Measurements from ENCODE around the gene SLC2A8.

DNA sequence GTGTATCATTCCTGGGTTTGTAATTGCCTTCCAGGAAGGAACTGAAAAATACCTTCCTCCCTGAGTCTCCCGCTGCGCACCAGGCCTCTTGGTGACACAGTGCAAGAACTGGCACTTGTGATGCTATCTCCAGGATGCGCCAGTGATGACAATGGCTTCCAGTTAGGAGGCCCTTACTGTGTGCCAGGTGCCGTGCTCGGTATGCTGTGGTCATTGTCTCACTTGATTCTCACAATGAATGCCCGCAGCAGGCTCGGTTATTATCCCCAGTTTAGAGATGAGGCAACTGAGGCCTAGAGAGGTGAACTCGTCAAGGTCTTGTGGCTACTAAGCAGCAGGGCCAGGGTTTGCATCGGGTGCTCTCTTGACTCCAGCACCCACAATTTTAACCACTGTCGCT is 31.5 kb upstream of the SLC2A8 start:
- no peak for TF ChIP-seq EZH2 (IDR thresholded peaks at IDR 0.05; ENCODE audit: low read length)
- TF ChIP-seq, protein P1, sequence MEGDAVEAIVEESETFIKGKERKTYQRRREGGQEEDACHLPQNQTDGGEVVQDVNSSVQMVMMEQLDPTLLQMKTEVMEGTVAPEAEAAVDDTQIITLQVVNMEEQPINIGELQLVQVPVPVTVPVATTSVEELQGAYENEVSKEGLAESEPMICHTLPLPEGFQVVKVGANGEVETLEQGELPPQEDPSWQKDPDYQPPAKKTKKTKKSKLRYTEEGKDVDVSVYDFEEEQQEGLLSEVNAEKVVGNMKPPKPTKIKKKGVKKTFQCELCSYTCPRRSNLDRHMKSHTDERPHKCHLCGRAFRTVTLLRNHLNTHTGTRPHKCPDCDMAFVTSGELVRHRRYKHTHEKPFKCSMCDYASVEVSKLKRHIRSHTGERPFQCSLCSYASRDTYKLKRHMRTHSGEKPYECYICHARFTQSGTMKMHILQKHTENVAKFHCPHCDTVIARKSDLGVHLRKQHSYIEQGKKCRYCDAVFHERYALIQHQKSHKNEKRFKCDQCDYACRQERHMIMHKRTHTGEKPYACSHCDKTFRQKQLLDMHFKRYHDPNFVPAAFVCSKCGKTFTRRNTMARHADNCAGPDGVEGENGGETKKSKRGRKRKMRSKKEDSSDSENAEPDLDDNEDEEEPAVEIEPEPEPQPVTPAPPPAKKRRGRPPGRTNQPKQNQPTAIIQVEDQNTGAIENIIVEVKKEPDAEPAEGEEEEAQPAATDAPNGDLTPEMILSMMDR (optimal IDR thresholded peaks at IDR 0.05 in 1 of 3, IDR thresholded peaks at IDR 0.05 in 1 of 3, conservative IDR thresholded peaks at IDR 0.05 in 1 of 3; ENCODE audit: extremely low read depth in 1 of 3, insufficient read depth in 2 of 3, low read length in 3 of 3) = no peak
